A673 (cell line): ENCODE data around the gene SMARCC2. TPM values are rescaled to one million over a fixed set of nuclear protein-coding genes. Genes with fewer than 3 reads are reported as not detected.

Experiments
- BruUV-seq: library from RNA; stranded (reverse); fragments of 400-500 nt; replicated peaks from 2 replicates; lab custom pipeline; 2021; lab: Mats Ljungman, UMichigan
- CTCF ChIA-PET: fragments of 300-600 bp; sonication (Branson Sonifier 250); formaldehyde crosslinking; loops from one replicate; lab custom pipeline; 2022; ENCODE audit warnings: antibody characterized with exemption; lab: Charles Lee
- POLR2A ChIA-PET: fragments of 300-600 bp; sonication (Branson Sonifier 250); formaldehyde crosslinking; loops from one replicate; lab custom pipeline; 2022; ENCODE audit warnings: antibody characterized with exemption; ENCODE audit not compliant: low non-redundant PET; lab: Charles Lee
- DNase-seq: peaks from one replicate; pipeline ENCODE4 v3.0.0-alpha.2; 2015; ENCODE audit warnings: low spot score
- H3K27ac ChIP-seq: fragments of 200-600 bp; sonication (generic); 2 replicates; pipeline ENCODE4 v1.5.1; 2016; ENCODE audit warnings: mixed run types, low read depth, mild to moderate bottlenecking, mixed read lengths, antibody characterized with exemption, low read length; ENCODE audit not compliant: poor library complexity, severe bottlenecking
- H3K27me3 ChIP-seq: fragments of 200-600 bp; sonication (generic); replicated peaks from 2 replicates; pipeline ENCODE4 v1.6.1; 2017; ENCODE audit warnings: mixed run types, low read depth, mild to moderate bottlenecking, mixed read lengths, antibody characterized with exemption, low read length; ENCODE audit not compliant: insufficient read depth, poor library complexity
- H3K36me3 ChIP-seq: fragments of 200-600 bp; sonication (generic); 2 replicates; pipeline ENCODE4 v1.6.1; 2016; ENCODE audit warnings: mixed run types, mild to moderate bottlenecking, mixed read lengths, antibody characterized with exemption, low read length; ENCODE audit not compliant: insufficient read depth, poor library complexity, severe bottlenecking
- H3K4me1 ChIP-seq: fragments of 200-600 bp; sonication (generic); 2 replicates; pipeline ENCODE4 v1.6.1; 2017; ENCODE audit warnings: mixed run types, mild to moderate bottlenecking, mixed read lengths, antibody characterized with exemption, low read length; ENCODE audit not compliant: insufficient read depth, poor library complexity, severe bottlenecking
- H3K4me3 ChIP-seq: fragments of 200-600 bp; sonication (generic); 2 replicates; pipeline ENCODE4 v1.5.1; 2016; ENCODE audit warnings: low read depth, mixed run types, mild to moderate bottlenecking, mixed read lengths, low read length; ENCODE audit not compliant: poor library complexity, severe bottlenecking
- H3K9me3 ChIP-seq: fragments of 200-600 bp; sonication (generic); 2 replicates; pipeline ENCODE4 v1.6.1; 2016; ENCODE audit warnings: mixed run types, low read depth, mild to moderate bottlenecking, mixed read lengths, antibody characterized with exemption, low read length; ENCODE audit not compliant: poor library complexity, severe bottlenecking
- EZH2 ChIP-seq: fragments of 200-600 bp; sonication (generic); IDR thresholded peaks from 2 replicates; pipeline ENCODE4 v1.6.1; 2017; ENCODE audit warnings: borderline replicate concordance, low read depth, mild to moderate bottlenecking, mixed read lengths, antibody characterized with exemption, low read length; ENCODE audit not compliant: poor library complexity, severe bottlenecking
- intact Hi-C: fragments of 100-400 bp; cut with micrococcal nuclease; formaldehyde crosslinking; loops from one replicate; pipeline ENCODE4 v1.10.0; 2022; ENCODE audit not compliant: unreplicated experiment
- total RNA-seq: library from RNA; stranded (reverse); gene quantifications from 2 replicates; pipeline ENCODE4 v1.2.3, GENCODE V29; 2021
- TF ChIP-seq, protein P1 (sequence below): fragments of 300-800, 200-600 bp; sonication (generic); conservative IDR thresholded peaks from 2 replicates; pipeline ENCODE4 v1.5.1; 2017; ENCODE audit warnings: low read depth, mild to moderate bottlenecking, antibody characterized with exemption, low read length, moderate library complexity, mixed read lengths

SMARCC2 gene
- total RNA-seq, 1 experiment from 2014 or later, result 133 TPM

DNA sequence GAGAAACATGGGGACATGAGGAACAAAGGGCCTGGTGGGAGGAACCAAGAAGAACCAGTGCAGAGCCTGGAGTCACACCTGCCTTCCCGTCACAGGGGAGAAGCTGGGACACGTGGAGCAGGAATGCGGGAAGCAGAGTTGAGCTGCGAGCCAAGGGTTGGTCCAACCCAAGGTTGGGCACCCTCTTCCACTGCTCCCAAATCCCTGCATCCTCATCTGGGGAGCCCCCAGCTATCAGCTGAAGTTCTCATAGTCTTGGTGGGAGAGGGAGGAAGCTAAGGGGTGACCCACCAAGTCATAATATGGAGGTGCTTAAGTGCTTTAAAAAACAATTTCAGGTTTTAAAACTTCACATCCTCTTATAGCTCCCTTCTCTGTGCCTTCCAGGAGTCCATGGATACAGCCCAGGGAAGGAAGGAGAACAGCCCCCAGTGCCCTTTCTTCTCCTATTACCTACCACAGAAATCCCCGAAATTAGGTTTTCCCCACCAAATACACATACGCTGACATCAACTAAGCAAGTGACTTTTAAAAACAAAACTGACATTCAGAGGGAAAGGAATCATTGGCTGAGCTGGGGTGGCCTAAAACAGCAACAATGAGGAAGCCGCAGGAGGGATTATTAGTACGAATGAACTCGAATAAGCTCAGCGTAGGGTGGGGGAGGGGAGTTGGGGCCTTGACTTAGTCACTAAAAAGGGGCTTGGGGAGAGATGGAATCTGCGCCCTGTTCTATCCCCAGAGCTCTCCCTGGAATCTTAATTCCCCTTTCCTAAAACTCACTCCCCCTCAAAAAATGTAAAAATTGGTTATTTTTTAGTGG lies 26.6 kb downstream of the SMARCC2 start:
- POLR2A ChIA-PET, result interaction anchor here (0.6 to 0.8 kb wide), 4 partner anchors 11 to 90 kb away, joined by 3 to 6 read pairs (median 4); partner anchors contain the start of gene SMARCC2
- H3K9me3 ChIP-seq, result no peaks in the 10 kb centered on the region
- TF ChIP-seq, protein P1, sequence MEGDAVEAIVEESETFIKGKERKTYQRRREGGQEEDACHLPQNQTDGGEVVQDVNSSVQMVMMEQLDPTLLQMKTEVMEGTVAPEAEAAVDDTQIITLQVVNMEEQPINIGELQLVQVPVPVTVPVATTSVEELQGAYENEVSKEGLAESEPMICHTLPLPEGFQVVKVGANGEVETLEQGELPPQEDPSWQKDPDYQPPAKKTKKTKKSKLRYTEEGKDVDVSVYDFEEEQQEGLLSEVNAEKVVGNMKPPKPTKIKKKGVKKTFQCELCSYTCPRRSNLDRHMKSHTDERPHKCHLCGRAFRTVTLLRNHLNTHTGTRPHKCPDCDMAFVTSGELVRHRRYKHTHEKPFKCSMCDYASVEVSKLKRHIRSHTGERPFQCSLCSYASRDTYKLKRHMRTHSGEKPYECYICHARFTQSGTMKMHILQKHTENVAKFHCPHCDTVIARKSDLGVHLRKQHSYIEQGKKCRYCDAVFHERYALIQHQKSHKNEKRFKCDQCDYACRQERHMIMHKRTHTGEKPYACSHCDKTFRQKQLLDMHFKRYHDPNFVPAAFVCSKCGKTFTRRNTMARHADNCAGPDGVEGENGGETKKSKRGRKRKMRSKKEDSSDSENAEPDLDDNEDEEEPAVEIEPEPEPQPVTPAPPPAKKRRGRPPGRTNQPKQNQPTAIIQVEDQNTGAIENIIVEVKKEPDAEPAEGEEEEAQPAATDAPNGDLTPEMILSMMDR, result no peak
- TF ChIP-seq EZH2, result no peak
- BruUV-seq, result TSS peak; percentile 64
- no peak overlapping the region for H3K4me3 ChIP-seq
- CTCF ChIA-PET, result interaction anchor here (0.7 kb wide), 1 partner anchor 77 kb away, joined by 4 read pairs; no protein-coding TSS in a partner anchor
- peak; percentile 63 for DNase-seq
- H3K36me3 ChIP-seq, result peaks cover 75% of the 10 kb centered on the region
- peaks cover 29% of the 10 kb centered on the region for H3K4me1 ChIP-seq
- peak overlapping the region; percentile 56 for H3K27ac ChIP-seq
- intact Hi-C loops, result no loop called here
- no peaks in the 10 kb centered on the region for H3K27me3 ChIP-seq

DNA sequence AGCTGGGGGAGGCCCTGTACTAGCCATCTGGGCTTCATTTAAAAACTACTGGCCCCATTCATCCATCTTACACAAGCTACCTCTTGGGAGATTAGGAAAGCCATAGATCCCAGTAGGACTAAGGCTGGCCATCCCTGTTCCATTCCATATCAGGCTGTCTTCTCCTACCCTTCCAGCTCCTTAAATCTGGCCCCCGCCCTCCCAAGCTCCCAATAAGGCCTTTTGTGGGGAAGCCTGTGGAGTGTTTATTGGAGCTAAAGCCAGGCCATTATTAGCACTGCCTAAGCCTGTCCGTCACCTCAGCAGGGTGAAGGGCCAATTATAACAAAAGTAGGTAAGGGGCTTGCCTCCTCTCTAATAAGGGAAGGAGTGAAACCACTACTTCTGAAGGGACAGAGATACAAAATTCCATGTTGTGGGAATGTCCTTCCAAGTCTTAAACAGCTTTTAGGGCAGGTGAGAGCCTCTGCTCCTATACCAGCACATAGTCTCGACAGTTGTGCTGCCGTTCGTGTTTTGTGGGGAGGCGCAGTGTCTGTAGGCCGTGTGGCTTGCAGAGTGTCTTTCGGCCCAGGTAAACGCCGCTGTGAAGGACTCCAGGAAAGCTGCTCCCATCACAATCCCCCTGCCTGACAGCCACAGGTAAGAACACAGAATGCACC lies 27.5 kb downstream of the SMARCC2 start:
- no peak for DNase-seq
- no peak overlapping the region for H3K4me3 ChIP-seq
- ChIA-PET POLR2A (no interaction called here), CTCF (no interaction called here)
- H3K27me3 ChIP-seq, result no peaks in the 10 kb centered on the region
- H3K9me3 ChIP-seq, result no peaks in the 10 kb centered on the region
- TF ChIP-seq, protein P1, result no peak
- TF ChIP-seq EZH2, result no peak
- intact Hi-C loops, result no loop called here
- peak overlapping the region; percentile 46 for H3K27ac ChIP-seq
- peaks cover 70% of the 10 kb centered on the region for H3K36me3 ChIP-seq
- BruUV-seq, result no TSS peak
- peaks cover 29% of the 10 kb centered on the region for H3K4me1 ChIP-seq

DNA sequence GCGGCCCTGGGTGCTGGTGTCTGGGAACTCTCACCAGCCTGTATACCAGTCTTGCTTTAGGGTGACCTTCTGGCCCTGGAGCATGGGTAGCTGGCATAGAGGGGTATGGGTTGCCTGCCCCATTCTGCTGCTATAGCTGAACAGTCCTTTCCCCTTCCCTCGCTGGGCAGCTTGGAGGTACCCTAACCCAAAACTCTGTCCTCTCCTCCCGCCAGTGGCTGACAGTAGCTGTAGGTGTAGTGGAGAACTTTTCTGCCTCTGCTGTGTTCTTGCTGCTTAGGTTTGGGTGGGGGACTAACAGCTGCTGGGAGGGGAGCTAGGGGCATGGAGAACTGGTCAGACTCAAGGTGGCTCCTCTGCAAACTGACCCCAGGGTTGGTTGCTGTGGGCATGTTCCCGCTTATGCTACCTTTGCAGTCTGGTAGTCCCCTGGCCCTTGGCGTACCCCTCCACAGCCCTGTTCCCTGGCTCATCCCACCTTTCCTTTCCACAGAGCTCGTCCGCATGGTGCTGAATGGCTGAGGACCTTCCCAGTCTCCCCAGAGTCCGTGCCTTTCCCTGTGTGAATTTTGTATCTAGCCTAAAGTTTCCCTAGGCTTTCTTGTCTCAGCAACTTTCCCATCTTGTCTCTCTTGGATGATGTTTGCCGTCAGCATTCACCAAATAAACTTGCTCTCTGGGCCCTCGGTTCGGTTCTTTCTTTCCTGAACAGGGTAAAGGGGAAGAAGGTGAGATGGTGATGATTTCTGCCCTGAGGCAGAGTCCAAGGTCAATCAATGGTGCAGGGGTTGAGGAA lies 28.2 kb downstream of the SMARCC2 start:
- TF ChIP-seq EZH2, result no peak
- TF ChIP-seq, protein P1, result no peak
- intact Hi-C loops, result no loop called here
- Histone ChIP-seq H3K4me3 (no peak overlapping the region), H3K36me3 (peaks cover 63% of the 10 kb centered on the region), H3K4me1 (peaks cover 29% of the 10 kb centered on the region), H3K9me3 (no peaks in the 10 kb centered on the region), H3K27me3 (no peaks in the 10 kb centered on the region), H3K27ac (peak overlapping the region; percentile 95)
- CTCF ChIA-PET, result no interaction called here
- DNase-seq, result no peak
- BruUV-seq, result no TSS peak
- POLR2A ChIA-PET, result interaction anchor here (0.6 kb wide), 1 partner anchor 44 kb away, joined by 5 read pairs; the partner anchor contains the start of gene RPL41
